Measurements from ENCODE around the gene TPR. TPM values are rescaled to one million over a fixed set of nuclear protein-coding genes. Genes with fewer than 3 reads are reported as not detected.
"Not testable (repeated sequence)": the region's sequence is repeated elsewhere in the genome, so short reads cannot be mapped to it uniquely, and the experiment has no call there.

The TPR gene
- total RNA-seq, 1 donor from 2014 or later: 153 TPM

GRCh38 chr1:186391841-186392240, 16.8 kb upstream of the TPR start:
- peaks cover 17% of the 10 kb centered on the region for H3K36me3 Mint-ChIP-seq (ENCODE audit: low read depth, unreplicated experiment)
- H3K9me3 Mint-ChIP-seq (ENCODE audit: unreplicated experiment): no peaks in the 10 kb centered on the region
- no peaks in the 10 kb centered on the region for H3K4me1 Mint-ChIP-seq (ENCODE audit: unreplicated experiment)

GRCh38 chr1:186390925-186391324, 15.9 kb upstream of the TPR start:
- H3K4me3 Mint-ChIP-seq (ENCODE audit: unreplicated experiment): no peak overlapping the region
- no peak for DNase-seq (ENCODE audit: low spot score)
- no peak overlapping the region for H3K27ac Mint-ChIP-seq (ENCODE audit: unreplicated experiment)
- H3K9me3 Mint-ChIP-seq (ENCODE audit: unreplicated experiment): no peaks in the 10 kb centered on the region
- no peaks in the 10 kb centered on the region for H3K27me3 Mint-ChIP-seq (ENCODE audit: unreplicated experiment)
- H3K4me1 Mint-ChIP-seq (ENCODE audit: unreplicated experiment): no peaks in the 10 kb centered on the region
- peaks cover 15% of the 10 kb centered on the region for H3K36me3 Mint-ChIP-seq (ENCODE audit: low read depth, unreplicated experiment)
- no peak for TF ChIP-seq CTCF (IDR thresholded peaks at IDR 0.05; ENCODE audit: unreplicated experiment)

More at GRCh38 chr1:186391841-186392240, 16.8 kb upstream of the TPR start:
- DNase-seq (ENCODE audit: low spot score): no peak
- Mint-ChIP-seq H3K27me3 (ENCODE audit: unreplicated experiment) (no peaks in the 10 kb centered on the region), H3K27ac (ENCODE audit: unreplicated experiment) (no peak overlapping the region), H3K4me3 (ENCODE audit: unreplicated experiment) (no peak overlapping the region)
- no peak for TF ChIP-seq CTCF (IDR thresholded peaks at IDR 0.05; ENCODE audit: unreplicated experiment)

- Mint-ChIP-seq H3K4me1 (ENCODE audit: unreplicated experiment) (no peaks in the 10 kb centered on the region), H3K9me3 (ENCODE audit: unreplicated experiment) (no peaks in the 10 kb centered on the region), H3K4me3 (ENCODE audit: unreplicated experiment) (no peak overlapping the region), H3K27ac (ENCODE audit: unreplicated experiment) (no peak overlapping the region), H3K27me3 (ENCODE audit: unreplicated experiment) (no peaks in the 10 kb centered on the region), H3K36me3 (ENCODE audit: low read depth, unreplicated experiment) (peaks cover 9% of the 10 kb centered on the region)
- TF ChIP-seq CTCF (IDR thresholded peaks at IDR 0.05; ENCODE audit: unreplicated experiment): no peak
- no peak for DNase-seq (ENCODE audit: low spot score)
These were observed 11.8 kb upstream of the TPR start for GRCh38 chr1:186386725-186387383.

- Mint-ChIP-seq H3K36me3 (ENCODE audit: low read depth, unreplicated experiment) (peaks cover 15% of the 10 kb centered on the region), H3K4me3 (ENCODE audit: unreplicated experiment) (peak overlapping the region; percentile 100), H3K9me3 (ENCODE audit: unreplicated experiment) (no peaks in the 10 kb centered on the region), H3K4me1 (ENCODE audit: unreplicated experiment) (peaks cover 4% of the 10 kb centered on the region), H3K27ac (ENCODE audit: unreplicated experiment) (peak overlapping the region; percentile 98), H3K27me3 (ENCODE audit: unreplicated experiment) (peaks cover 3% of the 10 kb centered on the region)
- no peak for TF ChIP-seq CTCF (IDR thresholded peaks at IDR 0.05; ENCODE audit: unreplicated experiment)
- DNase-seq (ENCODE audit: low spot score): no peak
These were observed 871 bp upstream of the TPR start for GRCh38 chr1:186375929-186376319.

GRCh38 chr1:186374303-186375151, 526 bp downstream of the TPR start:
- peak overlapping the region; percentile 100 for H3K4me3 Mint-ChIP-seq (ENCODE audit: unreplicated experiment)
- no peak for TF ChIP-seq CTCF (IDR thresholded peaks at IDR 0.05; ENCODE audit: unreplicated experiment)
- H3K4me1 Mint-ChIP-seq (ENCODE audit: unreplicated experiment): peaks cover 4% of the 10 kb centered on the region
- DNase-seq (ENCODE audit: low spot score): peak; percentile 5
- H3K9me3 Mint-ChIP-seq (ENCODE audit: unreplicated experiment): no peaks in the 10 kb centered on the region
- H3K27me3 Mint-ChIP-seq (ENCODE audit: unreplicated experiment): peaks cover 3% of the 10 kb centered on the region
- H3K27ac Mint-ChIP-seq (ENCODE audit: unreplicated experiment): peak overlapping the region; percentile 98
- peaks cover 16% of the 10 kb centered on the region for H3K36me3 Mint-ChIP-seq (ENCODE audit: low read depth, unreplicated experiment)

GRCh38 chr1:186347837-186348691, 27.0 kb downstream of the TPR start:
- H3K4me1 Mint-ChIP-seq (ENCODE audit: unreplicated experiment); H3K27ac Mint-ChIP-seq (ENCODE audit: unreplicated experiment); H3K27me3 Mint-ChIP-seq (ENCODE audit: unreplicated experiment); H3K4me3 Mint-ChIP-seq (ENCODE audit: unreplicated experiment); DNase-seq (ENCODE audit: low spot score); H3K9me3 Mint-ChIP-seq (ENCODE audit: unreplicated experiment): not testable (repeated sequence)
- H3K36me3 Mint-ChIP-seq (ENCODE audit: low read depth, unreplicated experiment): peaks cover 39% of the 10 kb centered on the region

All from endothelial cell (in vitro differentiated cells).